ENCODE results near the gene MGMT. TPM values are rescaled to one million over a fixed set of nuclear protein-coding genes. Genes with fewer than 3 reads are reported as not detected.

The MGMT gene
- total and polyA plus RNA-seq, 2 experiments from 2014 or later: 19.3 to 21.9 TPM

DNA sequence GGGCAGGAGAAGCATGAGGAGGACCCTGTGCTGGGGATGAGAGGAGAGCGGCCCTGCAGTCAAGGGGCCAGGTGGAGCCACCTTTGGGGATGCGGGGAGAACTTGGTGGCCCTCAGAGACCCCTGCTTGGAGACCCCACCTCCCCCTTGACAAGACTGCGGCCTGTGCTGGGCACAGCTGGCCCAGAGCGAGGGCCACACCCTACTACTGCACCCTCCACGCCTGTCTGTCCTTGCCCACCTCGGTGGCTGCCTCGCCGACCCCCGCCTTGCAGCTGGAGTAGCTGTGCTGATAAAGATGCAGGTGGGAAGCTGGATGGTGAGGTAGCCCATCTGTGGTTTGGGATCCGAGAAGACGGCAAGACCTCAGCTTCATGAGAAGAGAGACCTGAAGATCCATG lies 186.8 kb downstream of the MGMT start:
- no peak overlapping the region for H3K4me3 Mint-ChIP-seq
- no peaks in the 10 kb centered on the region for H3K27me3 ChIP-seq (ENCODE audit: insufficient read depth)
- H4K20me1 ChIP-seq (replicated peaks; ENCODE audit: insufficient read depth): no peaks in the 10 kb centered on the region
- no peaks in the 10 kb centered on the region; the same call in 1 of the 2 replicates for H3K36me3 ChIP-seq (ENCODE audit: insufficient read depth)
- no peaks in the 10 kb centered on the region for H3K79me2 ChIP-seq (replicated peaks; ENCODE audit: insufficient read depth)
- H3K27ac ChIP-seq (ENCODE audit: low read depth): no peak overlapping the region
- H3K9me2 ChIP-seq (ENCODE audit: insufficient read depth): no peaks in the 10 kb centered on the region
- TF ChIP-seq STAT1 (IDR thresholded peaks at IDR 0.05; ENCODE audit: unreplicated experiment) (no peak), EZH2phosphoT487 (IDR thresholded peaks at IDR 0.05; ENCODE audit: unreplicated experiment) (no peak), EZH2 (IDR thresholded peaks at IDR 0.05; ENCODE audit: low read depth, unreplicated experiment) (no peak), ZNF114 (CRISPR knock-in tag; IDR thresholded peaks at IDR 0.05) (no peak), POLR2AphosphoS5 (IDR thresholded peaks at IDR 0.05; ENCODE audit: low read depth) (no peak), ZNF331 (CRISPR knock-in tag; IDR thresholded peaks at IDR 0.05; ENCODE audit: low read depth) (no peak), JUNB (IDR thresholded peaks at IDR 0.05; ENCODE audit: unreplicated experiment) (no peak), NANOG (IDR thresholded peaks at IDR 0.05; ENCODE audit: borderline replicate concordance) (no peak), CREB1 (CRISPR knock-in tag; IDR thresholded peaks at IDR 0.05; ENCODE audit: low read depth) (no peak), REST (IDR thresholded peaks at IDR 0.05; ENCODE audit: unreplicated experiment) (no peak)
- TF ChIP-seq, protein P1, sequence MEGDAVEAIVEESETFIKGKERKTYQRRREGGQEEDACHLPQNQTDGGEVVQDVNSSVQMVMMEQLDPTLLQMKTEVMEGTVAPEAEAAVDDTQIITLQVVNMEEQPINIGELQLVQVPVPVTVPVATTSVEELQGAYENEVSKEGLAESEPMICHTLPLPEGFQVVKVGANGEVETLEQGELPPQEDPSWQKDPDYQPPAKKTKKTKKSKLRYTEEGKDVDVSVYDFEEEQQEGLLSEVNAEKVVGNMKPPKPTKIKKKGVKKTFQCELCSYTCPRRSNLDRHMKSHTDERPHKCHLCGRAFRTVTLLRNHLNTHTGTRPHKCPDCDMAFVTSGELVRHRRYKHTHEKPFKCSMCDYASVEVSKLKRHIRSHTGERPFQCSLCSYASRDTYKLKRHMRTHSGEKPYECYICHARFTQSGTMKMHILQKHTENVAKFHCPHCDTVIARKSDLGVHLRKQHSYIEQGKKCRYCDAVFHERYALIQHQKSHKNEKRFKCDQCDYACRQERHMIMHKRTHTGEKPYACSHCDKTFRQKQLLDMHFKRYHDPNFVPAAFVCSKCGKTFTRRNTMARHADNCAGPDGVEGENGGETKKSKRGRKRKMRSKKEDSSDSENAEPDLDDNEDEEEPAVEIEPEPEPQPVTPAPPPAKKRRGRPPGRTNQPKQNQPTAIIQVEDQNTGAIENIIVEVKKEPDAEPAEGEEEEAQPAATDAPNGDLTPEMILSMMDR (conservative IDR thresholded peaks at IDR 0.05; ENCODE audit: low read depth in 2 of 2): no peak
- TF ChIP-seq, protein P2, sequence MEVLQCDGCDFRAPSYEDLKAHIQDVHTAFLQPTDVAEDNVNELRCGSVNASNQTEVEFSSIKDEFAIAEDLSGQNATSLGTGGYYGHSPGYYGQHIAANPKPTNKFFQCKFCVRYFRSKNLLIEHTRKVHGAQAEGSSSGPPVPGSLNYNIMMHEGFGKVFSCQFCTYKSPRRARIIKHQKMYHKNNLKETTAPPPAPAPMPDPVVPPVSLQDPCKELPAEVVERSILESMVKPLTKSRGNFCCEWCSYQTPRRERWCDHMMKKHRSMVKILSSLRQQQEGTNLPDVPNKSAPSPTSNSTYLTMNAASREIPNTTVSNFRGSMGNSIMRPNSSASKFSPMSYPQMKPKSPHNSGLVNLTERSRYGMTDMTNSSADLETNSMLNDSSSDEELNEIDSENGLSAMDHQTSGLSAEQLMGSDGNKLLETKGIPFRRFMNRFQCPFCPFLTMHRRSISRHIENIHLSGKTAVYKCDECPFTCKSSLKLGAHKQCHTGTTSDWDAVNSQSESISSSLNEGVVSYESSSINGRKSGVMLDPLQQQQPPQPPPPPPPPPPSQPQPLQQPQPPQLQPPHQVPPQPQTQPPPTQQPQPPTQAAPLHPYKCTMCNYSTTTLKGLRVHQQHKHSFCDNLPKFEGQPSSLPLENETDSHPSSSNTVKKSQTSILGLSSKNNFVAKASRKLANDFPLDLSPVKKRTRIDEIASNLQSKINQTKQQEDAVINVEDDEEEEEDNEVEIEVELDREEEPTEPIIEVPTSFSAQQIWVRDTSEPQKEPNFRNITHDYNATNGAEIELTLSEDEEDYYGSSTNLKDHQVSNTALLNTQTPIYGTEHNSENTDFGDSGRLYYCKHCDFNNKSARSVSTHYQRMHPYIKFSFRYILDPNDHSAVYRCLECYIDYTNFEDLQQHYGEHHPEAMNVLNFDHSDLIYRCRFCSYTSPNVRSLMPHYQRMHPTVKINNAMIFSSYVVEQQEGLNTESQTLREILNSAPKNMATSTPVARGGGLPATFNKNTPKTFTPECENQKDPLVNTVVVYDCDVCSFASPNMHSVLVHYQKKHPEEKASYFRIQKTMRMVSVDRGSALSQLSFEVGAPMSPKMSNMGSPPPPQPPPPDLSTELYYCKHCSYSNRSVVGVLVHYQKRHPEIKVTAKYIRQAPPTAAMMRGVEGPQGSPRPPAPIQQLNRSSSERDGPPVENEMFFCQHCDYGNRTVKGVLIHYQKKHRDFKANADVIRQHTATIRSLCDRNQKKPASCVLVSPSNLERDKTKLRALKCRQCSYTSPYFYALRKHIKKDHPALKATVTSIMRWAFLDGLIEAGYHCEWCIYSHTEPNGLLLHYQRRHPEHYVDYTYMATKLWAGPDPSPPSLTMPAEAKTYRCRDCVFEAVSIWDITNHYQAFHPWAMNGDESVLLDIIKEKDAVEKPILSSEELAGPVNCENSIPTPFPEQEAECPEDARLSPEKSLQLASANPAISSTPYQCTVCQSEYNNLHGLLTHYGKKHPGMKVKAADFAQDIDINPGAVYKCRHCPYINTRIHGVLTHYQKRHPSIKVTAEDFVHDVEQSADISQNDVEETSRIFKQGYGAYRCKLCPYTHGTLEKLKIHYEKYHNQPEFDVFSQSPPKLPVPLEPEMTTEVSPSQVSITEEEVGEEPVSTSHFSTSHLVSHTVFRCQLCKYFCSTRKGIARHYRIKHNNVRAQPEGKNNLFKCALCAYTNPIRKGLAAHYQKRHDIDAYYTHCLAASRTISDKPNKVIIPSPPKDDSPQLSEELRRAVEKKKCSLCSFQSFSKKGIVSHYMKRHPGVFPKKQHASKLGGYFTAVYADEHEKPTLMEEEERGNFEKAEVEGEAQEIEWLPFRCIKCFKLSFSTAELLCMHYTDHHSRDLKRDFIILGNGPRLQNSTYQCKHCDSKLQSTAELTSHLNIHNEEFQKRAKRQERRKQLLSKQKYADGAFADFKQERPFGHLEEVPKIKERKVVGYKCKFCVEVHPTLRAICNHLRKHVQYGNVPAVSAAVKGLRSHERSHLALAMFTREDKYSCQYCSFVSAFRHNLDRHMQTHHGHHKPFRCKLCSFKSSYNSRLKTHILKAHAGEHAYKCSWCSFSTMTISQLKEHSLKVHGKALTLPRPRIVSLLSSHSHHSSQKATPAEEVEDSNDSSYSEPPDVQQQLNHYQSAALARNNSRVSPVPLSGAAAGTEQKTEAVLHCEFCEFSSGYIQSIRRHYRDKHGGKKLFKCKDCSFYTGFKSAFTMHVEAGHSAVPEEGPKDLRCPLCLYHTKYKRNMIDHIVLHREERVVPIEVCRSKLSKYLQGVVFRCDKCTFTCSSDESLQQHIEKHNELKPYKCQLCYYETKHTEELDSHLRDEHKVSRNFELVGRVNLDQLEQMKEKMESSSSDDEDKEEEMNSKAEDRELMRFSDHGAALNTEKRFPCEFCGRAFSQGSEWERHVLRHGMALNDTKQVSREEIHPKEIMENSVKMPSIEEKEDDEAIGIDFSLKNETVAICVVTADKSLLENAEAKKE (CRISPR knock-in tag; IDR thresholded peaks at IDR 0.05): no peak
- TF ChIP-seq, protein P3, sequence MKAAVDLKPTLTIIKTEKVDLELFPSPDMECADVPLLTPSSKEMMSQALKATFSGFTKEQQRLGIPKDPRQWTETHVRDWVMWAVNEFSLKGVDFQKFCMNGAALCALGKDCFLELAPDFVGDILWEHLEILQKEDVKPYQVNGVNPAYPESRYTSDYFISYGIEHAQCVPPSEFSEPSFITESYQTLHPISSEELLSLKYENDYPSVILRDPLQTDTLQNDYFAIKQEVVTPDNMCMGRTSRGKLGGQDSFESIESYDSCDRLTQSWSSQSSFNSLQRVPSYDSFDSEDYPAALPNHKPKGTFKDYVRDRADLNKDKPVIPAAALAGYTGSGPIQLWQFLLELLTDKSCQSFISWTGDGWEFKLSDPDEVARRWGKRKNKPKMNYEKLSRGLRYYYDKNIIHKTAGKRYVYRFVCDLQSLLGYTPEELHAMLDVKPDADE (IDR thresholded peaks at IDR 0.05): no peak
- H3K4me3 ChIP-seq: no peak overlapping the region
- no peak for ATAC-seq
- peaks cover 14% of the 10 kb centered on the region for H3K4me1 Mint-ChIP-seq
- H3K9me3 Mint-ChIP-seq: no peaks in the 10 kb centered on the region
- H3F3A ChIP-seq (replicated peaks; ENCODE audit: low read depth): no peaks in the 10 kb centered on the region
- no peak overlapping the region for H3K4me2 ChIP-seq
- no peaks in the 10 kb centered on the region; the same call in 2 of the 3 replicates for H3K36me3 Mint-ChIP-seq (ENCODE audit: low read depth)
- DNase-seq (ENCODE audit: low spot score): no peak
- no peak overlapping the region for H3K27ac Mint-ChIP-seq
- no peak overlapping the region for H2AFZ ChIP-seq
- H3K27me3 Mint-ChIP-seq (ENCODE audit: insufficient read depth, low read depth, poor library complexity): peaks cover 11% of the 10 kb centered on the region
- H3K4me1 ChIP-seq (ENCODE audit: insufficient read depth): no peaks in the 10 kb centered on the region
